NOMO-1 treated with dmso at 0.1 percent for 144 hours (cell line): ENCODE measurements around the gene LRRC74B.
"Not testable (repeated sequence)": the region's sequence is repeated elsewhere in the genome, so short reads cannot be mapped to it uniquely, and the experiment has no call there.

ENCODE experiments used
- DNase-seq: peaks from one replicate; lab custom pipeline; 2025; ENCODE audit not compliant: unreplicated experiment; lab: John Stamatoyannopoulos, UW

The LRRC74B gene, protein sequence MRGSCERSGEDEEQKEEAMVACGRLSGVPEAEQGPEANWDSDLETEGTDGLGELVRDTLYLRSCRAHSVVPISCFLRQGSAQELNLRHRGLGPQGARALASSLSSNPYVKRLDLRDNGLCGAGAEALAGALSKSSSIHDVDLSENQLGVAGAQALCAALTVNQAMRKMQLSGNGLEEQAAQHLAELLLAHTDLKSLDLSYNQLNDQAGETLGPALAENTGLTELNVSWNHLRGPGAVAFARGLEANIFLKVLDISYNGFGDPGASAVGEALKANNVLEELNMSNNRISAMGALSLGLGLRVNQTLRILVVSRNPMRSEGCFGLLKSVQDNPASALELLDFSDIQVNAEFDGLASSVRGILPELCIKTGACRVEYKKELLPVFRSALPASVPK

DNA sequence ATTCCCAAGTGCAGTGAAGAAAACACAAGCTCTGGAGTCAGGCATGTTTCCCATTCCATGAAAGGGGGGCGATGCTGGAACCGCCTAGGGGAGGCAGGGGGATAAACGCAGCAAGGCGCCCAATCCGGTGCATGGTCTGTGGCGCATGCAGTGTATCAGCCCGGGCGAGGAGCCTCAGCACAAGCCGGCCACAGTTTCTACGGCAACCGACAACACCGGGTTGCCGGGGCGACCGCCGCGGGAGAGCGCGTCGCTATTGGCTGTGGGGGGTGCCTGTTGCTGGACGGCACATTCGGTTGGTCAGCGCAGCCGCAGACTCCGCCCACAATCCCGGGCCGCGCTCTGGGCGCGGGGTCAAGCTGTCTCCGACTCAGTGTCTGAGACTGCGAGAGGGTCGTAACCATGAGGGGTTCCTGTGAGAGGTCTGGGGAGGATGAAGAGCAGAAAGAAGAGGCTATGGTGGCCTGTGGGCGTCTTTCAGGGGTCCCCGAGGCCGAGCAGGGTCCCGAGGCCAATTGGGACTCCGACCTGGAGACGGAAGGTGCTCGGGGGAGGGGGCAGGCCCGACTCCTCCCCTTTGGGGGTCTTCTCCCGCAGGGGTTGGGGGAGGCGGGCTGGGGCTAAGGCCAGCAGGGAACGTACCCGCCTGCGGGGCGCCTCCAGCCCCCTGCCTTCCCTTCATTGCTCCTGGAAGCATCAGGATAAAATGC is at the start of gene LRRC74B:
Gene LRRC74B (plus strand): TSS at position 362 of the 710 bp plus-strand sequence. CDS start 41 bp downstream, at position 403.
- peak; percentile 45 for DNase-seq

DNA sequence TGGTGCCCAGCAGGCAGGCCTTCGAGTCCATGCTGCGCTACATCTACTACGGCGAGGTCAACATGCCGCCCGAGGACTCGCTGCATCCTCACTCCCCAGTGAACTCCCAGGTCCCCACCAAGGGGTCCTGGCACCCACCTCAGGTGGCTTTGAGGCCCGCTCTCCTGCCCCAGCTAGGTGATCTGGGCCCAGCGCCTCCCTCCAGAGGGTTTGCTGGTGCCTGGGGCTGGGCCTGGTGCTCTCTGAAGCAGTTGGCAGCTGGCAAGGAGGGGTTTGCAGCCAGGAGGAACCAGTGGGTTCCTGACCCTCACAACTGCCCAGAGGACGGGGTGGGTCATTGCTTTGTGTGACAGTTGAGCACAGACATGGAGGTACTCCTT is 49.7 kb upstream of the LRRC74B start:
- DNase-seq, result no peak

DNA sequence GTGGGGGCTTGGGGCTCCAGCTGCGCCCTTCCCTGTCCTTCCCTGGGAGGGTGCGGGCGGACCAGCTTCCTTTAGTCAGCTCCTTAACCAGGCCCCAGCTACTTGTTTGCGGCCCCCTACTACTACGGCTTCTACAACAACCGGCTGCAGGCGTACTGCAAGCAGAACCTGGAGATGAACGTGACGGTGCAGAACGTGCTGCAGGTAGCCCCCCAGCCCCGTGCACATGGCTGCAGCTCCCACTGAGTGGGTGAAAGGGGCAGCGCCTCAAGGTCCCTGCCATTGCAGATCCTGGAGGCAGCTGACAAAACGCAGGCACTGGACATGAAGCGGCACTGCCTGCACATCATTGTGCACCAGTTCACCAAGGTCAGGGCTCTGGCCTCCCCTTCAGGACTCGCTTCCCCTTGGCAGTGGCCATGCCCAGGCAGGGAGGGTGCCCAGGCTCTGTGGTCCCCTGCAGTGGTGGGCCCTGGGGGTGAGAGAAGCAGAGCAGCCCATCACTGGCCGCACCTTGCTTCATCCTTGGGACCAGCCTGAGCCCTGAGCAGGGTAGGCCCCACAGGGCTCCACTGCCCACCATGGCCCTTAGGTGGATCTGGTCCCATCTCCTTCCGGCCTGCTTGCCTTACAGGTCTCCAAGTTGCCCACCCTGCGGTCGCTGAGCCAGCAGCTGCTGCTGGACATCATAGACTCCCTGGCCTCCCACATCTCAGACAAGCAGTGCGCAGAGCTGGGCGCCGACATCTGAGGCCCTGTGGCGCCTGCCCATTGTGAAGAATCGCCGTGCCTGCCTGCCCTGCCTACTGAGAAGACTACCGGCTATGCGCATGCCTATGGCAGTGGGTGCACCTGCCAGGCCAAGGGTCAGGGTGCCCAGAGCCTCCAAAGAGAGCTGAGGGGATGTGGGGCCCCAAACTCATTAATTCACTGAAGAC is 48.9 kb upstream of the LRRC74B start:
- DNase-seq, result no peak

DNA sequence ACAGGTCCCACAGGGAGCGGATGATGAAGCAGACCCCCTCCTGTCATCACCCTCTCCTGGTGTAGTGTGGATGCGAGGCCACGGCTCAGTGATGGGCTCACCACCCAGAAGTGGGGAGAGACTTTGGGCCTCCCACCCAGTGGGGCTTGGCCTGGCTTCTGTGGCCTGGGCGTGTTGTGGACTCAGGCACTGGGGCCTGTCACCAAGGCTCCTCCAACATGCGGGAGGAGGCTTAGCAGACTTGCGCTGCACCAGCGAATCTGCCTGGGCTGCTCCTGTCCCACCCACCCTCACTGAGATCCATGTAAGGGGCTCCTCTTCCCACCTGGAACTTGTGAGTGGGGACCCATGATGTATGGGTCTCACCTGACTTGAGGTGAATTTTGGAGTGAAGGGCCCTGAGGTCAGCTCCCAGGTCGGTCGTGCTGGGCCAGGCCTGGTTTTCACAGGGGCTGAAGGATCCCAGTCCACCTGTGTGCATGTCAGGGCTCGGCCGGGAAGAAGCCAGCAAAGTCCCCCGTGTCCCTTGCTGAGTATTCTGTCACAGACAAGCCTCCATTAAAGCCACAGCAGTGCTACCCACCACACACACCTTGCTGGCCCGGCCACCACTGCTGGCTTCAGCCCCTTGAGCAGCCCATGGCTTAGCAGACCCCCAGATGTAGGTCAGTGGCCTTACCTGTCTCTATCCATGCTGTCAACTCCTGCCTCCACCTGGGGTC is 48.0 kb upstream of the LRRC74B start:
- DNase-seq, result no peak

DNA sequence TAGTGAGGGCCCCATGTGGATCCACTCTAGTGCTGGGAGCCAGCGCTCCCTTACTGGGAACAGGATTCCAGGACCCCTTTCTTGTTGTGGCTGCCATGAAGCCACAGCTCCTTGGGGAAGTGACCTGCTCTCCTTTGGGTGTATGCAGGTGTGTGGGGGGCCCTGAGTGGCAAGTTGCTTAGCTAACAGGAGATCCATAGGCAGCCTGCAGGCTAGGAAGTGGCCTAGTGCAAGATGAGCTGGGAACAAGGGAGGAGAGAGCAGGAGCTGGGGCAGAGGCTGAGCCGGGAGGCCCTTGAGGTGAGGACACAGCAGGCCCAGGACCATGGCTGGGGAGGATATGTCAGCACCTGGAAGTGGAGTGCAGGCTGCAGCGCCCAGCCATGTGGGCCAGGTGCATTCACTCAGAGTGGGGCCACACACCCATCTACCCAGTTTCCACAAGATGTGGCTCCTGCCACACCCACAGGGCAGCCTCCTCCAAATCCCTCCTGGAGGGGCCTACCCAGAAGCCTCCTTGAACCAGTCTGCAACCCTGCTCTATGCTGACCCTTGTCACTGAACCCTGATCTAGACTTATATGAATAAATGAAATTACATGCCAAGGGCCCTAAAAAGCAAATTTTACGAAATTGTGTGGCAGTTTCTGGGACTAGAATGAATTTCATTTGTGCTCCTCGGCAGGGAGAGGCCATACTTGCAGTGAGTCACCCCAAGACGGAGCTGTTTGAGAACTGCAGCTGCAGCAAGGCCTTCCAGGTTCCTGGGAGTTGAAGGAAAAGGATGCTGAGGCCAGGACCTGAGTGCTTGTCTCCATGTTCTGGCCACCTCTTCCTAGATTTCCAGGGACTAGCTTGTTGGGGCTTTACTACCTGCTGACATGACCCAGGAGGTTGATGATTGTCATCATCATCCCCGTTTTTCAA is 47.1 kb upstream of the LRRC74B start:
- DNase-seq, result no peak

DNA sequence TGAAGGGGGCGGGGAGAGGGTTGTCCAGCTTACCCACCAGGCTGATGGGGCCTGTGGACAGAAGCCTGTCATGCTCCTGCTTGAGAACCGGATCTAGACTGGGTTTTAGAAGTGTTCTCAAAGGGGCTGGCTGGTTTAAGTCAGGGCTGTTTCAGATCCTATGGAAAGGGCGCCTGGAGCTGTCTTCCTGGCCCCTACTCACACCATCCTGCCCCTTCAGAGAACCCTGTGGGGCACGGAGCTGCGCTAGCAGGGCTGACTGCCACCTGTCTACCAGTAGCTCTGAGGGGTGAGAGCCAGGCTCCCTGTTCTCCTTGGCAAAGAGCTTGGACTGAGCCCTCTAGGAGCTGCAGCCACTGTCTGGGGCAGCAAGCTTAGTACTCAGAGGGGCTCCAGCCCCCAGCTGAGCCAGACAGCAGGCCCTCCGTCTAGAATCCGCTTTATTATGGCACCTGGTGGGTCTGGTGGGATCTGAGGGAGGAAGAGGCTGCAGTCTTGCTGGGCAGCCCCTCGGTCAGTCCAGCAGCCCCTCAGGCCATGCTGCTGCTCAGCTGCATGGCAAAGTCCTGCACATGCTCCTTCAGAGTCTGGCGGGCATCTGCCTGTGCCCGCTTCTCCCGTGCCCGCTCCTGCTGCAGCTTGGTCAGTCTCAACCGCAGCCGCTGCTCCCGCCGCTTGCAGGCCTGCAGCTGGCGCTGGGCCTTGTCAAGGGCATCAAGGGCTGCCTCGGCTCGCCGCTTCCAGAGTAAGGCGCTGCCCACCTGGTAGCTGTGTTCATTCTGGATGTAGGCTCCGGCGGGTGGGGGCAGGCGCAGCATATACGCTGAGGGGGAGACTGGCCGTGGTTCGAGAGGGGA is 46.2 kb upstream of the LRRC74B start:
- no peak for DNase-seq

DNA sequence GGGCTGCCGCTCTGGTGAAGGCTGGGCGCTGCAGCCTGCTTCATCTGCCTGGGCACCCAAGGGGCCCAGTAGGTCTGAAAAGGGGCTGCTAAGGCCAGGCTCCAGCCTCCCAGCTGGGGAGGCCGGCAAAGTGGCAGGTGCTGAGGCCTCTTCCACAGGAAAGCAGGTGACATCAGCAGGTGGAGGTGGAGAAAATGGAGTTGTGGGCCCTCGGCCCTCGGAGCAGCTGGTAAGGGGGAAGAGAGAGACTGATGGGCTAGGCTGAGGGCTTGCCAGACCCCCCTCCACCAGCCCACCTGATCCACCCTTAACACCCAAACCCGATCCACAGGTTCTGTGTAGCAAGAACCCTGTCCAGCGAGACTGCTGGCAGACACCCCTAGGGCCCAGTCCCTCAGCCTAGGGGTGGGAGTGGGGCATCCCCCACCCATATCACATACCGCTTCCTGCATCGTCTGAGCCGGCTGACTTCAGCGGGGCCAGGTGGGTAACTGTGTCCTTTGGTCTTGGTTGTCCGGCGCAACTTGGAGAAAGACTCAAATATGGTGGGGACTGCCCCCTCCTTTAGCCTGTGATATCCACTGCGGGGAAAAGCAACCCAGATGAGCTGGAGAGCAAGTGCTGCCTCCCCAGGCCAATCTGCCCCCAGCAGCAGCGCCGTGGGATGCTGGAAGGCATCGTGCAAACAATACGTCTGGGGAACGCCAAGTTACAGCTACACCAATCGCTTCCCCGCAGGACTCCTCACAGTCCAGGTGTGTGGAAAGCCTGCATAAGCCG is 45.3 kb upstream of the LRRC74B start:
- DNase-seq, result no peak

DNA sequence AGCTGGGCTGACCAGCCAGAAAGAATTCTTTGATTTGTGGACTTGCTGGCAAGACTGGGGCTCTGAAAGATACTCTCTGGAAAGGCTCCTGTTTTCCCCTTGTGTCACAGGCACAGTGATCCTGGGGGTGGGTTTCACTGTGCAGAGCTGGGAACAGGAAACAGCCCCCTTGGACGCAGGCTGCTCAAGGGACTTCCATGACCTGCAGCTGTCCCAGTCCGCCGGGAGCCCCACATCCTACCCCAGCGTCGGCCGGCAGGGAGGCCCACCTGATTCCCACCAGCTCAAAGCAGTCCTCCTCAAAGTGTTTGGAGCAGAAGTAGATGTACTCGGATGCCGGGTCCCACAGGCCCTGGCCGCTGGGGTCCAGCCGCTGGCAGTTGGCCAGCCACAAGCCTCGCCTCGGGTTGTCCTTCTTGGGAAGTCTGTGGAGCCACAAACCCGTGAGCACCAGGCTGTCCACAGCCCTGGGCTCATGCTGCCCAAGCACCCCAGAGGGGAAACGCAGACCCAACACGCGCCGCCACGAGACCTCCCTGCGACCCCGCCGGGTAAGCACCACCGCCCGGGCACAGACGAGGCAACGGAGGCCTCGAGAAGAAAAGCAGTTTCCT is 44.7 kb upstream of the LRRC74B start:
- DNase-seq, result no peak

DNA sequence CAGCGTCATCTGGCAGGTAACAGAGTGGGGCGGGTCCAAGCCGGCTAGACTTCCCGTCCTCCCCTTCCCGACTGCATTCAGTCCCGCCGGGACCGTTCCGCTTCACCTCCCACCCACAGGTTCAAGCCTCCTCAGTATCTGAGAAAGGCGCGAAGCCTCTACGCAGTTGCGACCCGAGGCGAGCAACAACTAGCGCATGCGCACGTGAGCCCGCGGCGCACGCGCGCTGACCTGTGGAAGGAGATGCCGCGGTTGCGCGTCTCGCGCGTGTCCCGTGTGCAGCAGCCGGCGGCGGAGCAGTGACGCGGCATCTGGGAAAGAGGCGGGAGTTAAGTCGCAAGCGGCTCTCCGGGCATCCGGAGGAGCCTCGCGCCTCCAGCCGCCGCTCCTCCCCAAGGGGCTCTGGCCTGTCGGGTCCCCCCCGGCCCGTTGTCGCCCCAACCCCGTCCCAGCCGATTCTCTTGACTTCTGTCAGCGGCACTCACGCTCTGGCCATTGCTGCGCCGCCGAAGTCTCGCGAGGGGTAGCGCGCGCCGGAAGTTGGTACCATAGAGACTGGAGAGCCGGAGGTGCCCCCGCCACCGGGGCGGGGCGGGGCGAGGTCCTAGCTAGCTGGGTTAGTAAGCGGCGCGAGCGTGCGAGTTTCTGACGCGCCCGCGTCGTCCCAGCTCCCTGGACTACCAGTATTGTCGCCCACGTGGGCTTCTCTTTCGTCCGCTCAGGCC is 44.0 kb upstream of the LRRC74B start, which contains the start of gene THAP7:
Gene THAP7 (minus strand): TSS at position 518 of the 725 bp plus-strand sequence. CDS start 207 bp downstream, at position 311.
- DNase-seq, result peak; percentile 98

DNA sequence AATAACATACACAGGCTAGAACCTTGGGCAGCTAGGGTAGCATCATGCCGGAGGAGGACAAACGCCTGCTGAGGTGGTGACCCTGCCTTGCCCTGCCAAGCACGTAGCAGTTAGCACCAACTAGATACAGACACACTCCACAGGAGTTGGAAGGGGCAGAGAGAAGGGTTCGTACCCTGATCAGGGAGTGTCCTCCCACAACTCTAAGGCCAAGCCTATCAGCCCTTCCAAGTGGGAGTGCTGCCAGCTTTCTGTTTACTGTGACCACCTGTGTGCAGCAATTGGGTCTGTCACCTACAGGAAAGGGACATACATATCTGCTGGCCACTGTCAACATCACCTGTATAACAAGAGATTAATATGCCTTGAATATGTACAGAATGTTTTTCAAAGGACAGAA is 42.0 kb upstream of the LRRC74B start:
- no peak for DNase-seq

DNA sequence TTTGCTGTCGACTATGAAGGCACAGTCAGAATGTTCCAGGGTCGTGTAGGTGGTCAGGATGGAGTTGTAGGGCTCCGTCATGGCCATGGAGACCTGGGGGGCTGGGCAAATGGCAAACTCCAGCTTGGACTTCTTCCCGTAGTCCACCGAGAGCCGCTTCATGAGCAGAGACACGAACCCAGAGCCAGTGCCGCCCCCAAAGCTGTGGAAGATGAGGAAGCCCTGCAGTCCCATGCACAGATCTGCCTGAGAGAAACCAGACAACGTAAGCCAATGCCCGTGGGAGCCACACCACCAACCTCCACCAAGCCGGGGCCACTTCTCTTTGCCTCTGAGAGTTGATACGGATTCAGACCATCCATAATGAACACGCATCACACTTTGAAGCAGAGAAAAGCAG is 36.5 kb upstream of the LRRC74B start:
- not testable (repeated sequence) for DNase-seq

DNA sequence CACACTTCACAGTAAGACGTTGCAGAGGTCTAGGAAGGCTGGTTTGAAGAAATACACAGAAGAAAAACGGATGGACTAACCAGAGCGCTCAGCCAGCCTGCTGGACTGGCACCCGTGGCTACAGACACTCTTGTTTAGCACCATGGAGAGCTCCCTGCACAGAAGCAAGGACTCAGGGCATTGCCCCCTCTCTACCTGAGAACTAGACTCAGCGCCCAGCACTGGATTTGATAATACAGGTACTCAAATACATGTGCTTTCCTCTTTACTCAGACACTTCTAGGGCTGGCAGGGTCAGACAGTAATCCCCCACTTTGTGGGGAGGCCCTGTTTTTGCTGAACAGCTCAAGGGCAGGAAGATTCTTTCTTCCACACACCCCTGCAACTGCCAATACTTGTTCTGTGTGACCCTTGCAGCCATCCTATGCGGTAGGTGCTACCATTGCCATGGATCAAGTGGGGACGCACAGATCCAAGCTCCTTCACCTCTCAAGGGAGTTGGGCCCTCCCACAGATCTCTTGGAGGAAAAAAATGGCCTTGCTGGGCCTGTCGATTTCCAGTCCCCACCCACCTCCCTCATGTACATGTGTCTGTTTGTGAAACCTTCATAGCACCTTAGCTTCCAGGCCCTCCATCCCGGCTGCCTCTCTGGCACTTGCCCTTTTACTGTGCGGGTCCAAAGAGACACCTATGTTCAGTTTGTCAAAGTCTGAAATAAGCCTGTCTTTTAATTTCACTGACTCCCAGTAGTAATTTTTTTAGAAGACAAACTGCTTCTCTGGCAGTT is 35.9 kb upstream of the LRRC74B start:
- no peak for DNase-seq

DNA sequence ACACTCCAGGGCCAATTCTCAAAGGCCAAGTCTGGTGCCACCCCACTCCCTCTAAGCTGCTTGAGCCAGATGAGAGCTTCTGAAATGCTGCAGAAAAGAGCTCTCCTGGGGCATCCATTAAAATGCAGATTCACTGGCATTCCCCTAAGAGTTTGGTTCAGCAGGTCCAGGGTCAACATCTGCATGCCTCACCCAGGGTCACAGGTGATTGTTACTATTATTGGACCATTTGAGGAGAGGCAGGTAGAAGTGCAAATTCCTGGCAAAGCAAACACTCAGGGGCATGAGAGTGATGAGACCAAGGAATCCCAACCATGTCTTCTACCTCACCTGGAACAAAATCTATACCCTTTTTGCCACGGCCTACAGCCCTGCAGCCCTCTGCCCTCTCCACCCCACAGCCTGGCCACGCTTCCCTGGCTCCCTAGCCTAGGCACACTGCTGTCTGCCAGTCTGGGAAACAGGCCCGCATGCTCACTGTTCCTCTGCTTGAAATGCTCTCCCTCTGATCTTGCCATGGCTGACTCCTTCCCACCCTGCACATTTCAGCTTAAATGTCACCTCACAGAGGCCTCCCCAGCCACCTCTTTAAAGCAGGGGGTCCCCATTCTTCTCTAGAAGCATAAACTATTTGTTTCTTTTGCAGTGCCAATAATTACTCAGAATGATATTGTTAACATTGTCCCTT is 35.2 kb upstream of the LRRC74B start:
- no peak for DNase-seq

DNA sequence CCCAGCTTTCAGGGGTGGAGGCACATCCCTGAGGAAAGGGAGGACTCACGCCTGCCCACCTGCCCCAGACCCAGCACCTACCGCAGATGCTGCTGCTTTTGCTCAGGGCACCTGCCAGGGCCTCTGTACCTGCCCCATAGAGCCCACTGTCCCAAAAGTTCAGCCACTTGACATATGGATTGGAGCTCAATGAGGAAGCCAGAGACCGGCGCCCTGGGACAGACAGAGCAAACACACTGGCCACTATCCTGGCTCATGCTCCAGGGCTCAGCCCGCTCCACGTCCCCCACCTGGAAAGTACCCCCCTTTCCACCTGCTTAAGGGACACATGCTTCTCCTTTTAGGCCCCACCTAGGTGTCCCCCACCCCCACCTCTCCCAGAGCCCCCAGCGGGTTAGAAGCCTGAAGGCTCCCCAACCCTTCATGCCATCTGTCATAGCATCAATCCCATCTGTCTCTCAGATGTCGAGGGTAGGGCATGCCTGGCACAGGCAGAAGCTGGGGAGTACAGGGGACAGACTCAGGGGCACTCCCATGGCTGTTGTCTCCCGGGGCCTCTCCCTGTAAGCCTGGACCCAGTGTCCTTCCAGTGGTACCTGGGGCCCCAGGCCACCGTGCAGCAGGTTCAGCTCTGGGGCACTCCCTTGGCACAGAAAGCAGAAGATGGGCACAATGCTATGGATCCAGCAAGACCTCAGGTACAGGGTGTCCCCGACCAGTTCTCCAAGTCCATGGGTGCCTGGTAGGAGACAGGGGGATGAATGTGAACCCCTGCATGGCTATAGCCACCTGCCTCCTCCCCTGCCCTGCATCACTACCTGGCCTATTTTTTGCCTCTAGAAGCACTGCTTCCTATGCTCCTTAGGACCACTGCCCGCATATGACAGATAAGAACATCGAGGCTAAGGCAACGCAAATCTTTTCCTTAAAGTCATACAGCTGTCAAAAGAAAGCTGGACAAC is 33.0 kb upstream of the LRRC74B start:
- no peak for DNase-seq
